ENCODE results near the gene GNE. TPM values are rescaled to one million over a fixed set of nuclear protein-coding genes. Genes with fewer than 3 reads are reported as not detected.

Gene GNE
- total and polyA plus RNA-seq, 9 of the 15 experiments (the other 6 are each of a cell fraction or from before 2014, with no cell fraction given) = 5.1 to 18.6 (median 12.0) TPM

GRCh38 chr9:36190388-36191289, 67.6 kb downstream of the GNE start, which contains the start of gene CLTA:
Gene CLTA, plus strand, starts transcription at chr9:36190921. Its CDS starts 136 bp downstream, at chr9:36191057.
- POLR2A ChIA-PET = interaction anchor here (0.6 to 2.8 kb wide), 13 partner anchors 9 to 138 kb away, joined by 3 to 13 read pairs (median 4); no protein-coding TSS in a partner anchor
- FAIRE-seq (peak; percentile 95), ATAC-seq (peak; percentile 99), DNase-seq (ENCODE audit: extremely low read depth in 1 of 4, low spot score in 3 of 4) (peak; percentile 93 to 97 (median 96))
- peak within 1 kb of the TSS; percentile 97 for H3K4me3 ChIP-seq
- H3K9me1 ChIP-seq (ENCODE audit: control insufficient read depth, insufficient read depth, low read length) = no peaks in the 10 kb centered on the region
- peaks cover 3 to 12% of the 10 kb centered on the region in 2 experiments; a peak in 4 of 5 replicates for H3K4me1 ChIP-seq (replicated peaks in 1 of 2; ENCODE audit: control insufficient read depth in 2 of 2, insufficient read depth in 2 of 2, low read length in 2 of 2)
- no peaks in the 10 kb centered on the region for H3K27me3 ChIP-seq (ENCODE audit: control insufficient read depth in 2 of 2, insufficient read depth in 2 of 2, low read length in 2 of 2)
- intact Hi-C loops (cut with micrococcal nuclease) = no loop called here
- H4K20me1 ChIP-seq (replicated peaks; ENCODE audit: control insufficient read depth, insufficient read depth, low read length) = peaks cover 28% of the 10 kb centered on the region
- peaks cover 48% of the 10 kb centered on the region for H3K79me2 ChIP-seq (ENCODE audit: control insufficient read depth, insufficient read depth, low read length)
- CTCF ChIA-PET (ENCODE audit: low intra/inter-chr PET ratio) = interaction anchor here (0.7 kb wide), 1 partner anchor 147 kb away, joined by 3 read pairs; no protein-coding TSS in a partner anchor
- peak within 1 kb of the TSS; percentile 97 for H2AFZ ChIP-seq (ENCODE audit: low read depth, low read length)
- WGBS (ENCODE audit: insufficient coverage, low coverage, missing lambda C conversion rate) = under 1% methylated on average over 36 of the region's 68 CpGs
- peak within 1 kb of the TSS; percentile 96 to 100 for H3K9ac ChIP-seq (ENCODE audit: insufficient read depth in 1 of 2, low read depth in 2 of 2, low read length in 2 of 2)
- no TSS peak for BruUV-seq (replicated peaks)
- in situ Hi-C loops (cut with MboI) = no loop called here
- peaks cover 26% of the 10 kb centered on the region; the same call in 2 of the 3 replicates for H3K36me3 ChIP-seq (ENCODE audit: control insufficient read depth, insufficient read depth, low read length)
- peak within 1 kb of the TSS; percentile 93 for H3K27ac ChIP-seq (ENCODE audit: extremely low read depth, low read depth, low read length)
- no peaks in the 10 kb centered on the region for H3K9me3 ChIP-seq (replicated peaks; ENCODE audit: control insufficient read depth, insufficient read depth, low read depth, low read length)
- peak within 1 kb of the TSS; percentile 87 for H3K4me2 ChIP-seq (ENCODE audit: insufficient read depth, low read length)
- TF ChIP-seq HOXB6 (CRISPR knock-in tag; IDR thresholded peaks at IDR 0.05; ENCODE audit: borderline replicate concordance) (no peak), FOXM1 (IDR thresholded peaks at IDR 0.05; ENCODE audit: low read depth) (no peak), FOXM1 (CRISPR knock-in tag; IDR thresholded peaks at IDR 0.05; ENCODE audit: low read depth) (no peak), ZBTB11 (CRISPR knock-in tag; IDR thresholded peaks at IDR 0.05) (peak in 2 of 3 experiments; percentile 67 to 87; a peak in 3 of 6 replicates), CBX5 (IDR thresholded peaks at IDR 0.05; ENCODE audit: borderline replicate concordance, low read depth) (no peak), ZZZ3 (IDR thresholded peaks at IDR 0.05) (no peak), NCOA6 (IDR thresholded peaks at IDR 0.05) (no peak), SUPT5H (IDR thresholded peaks at IDR 0.05) (peak; percentile 95), NFYB (IDR thresholded peaks at IDR 0.05; ENCODE audit: extremely low read depth, insufficient read length) (peak; percentile 78), VEZF1 (CRISPR knock-in tag; IDR thresholded peaks at IDR 0.05) (peak; percentile 79), ZNF77 (CRISPR knock-in tag; IDR thresholded peaks at IDR 0.05) (no peak), ZKSCAN1 (IDR thresholded peaks at IDR 0.05; ENCODE audit: low read depth, low read length) (0 out of 2 replicates have a peak, but pooled peaks have one; percentile 32), E2F6 (IDR thresholded peaks at IDR 0.05; ENCODE audit: borderline replicate concordance in 1 of 2, extremely low read depth in 1 of 2, insufficient read depth in 1 of 2, insufficient read length in 1 of 2, low read depth in 1 of 2, low read length in 1 of 2, poor library complexity in 1 of 2, severe bottlenecking in 1 of 2) (peak; percentile 53)

Data from K562 (cell line).